GM18502 (cell line): ENCODE measurements around the gene TRAPPC10.

Source experiments
- ATAC-seq: cut with Tn5 transposase; IDR thresholded peaks from one replicate; pipeline ENCODE4 v1.9.1; 2021; ENCODE audit warnings: mild to moderate bottlenecking; ENCODE audit not compliant: unreplicated experiment, poor library complexity

TRAPPC10 gene

GRCh38 chr21:44062380-44062779 is 50.3 kb downstream of the TRAPPC10 start:
- ATAC-seq, result no peak

DNA sequence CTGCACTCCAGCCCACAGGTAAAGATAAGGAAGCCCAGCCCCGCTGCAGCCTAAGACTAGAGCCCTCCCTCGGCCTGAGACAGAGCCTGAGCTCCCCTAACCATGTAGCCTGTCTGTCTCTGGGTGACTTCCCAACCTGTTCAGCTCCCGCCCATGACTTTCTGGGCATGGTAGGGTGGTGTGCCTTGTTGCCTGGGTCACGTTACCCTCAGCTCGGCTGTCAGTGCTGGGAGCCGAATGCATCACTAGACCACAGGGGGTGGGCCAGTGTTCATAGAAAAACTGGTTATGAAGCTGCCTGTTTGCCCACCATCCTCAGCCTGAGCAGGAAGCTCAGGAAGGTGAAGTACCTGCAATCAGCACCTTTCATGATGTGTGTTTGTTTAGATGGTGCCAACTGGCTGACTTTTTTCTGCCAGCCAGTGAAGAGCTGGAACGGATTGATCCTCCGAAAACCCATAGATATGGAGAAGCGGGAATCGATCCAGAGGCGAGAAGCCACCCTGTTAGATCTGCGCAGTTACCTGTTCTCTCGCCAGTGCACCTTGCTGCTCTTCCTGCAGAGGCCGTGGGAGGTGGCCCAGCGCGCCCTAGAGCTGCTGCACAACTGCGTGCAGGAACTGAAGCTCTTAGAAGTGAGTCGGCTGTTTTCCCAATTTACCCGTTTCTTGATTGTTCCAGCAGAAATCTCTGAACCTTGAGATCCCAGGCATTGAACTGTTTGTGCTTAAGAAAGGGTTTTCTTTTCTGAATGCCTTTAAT is 51.2 kb downstream of the TRAPPC10 start:
- ATAC-seq, result no peak

DNA sequence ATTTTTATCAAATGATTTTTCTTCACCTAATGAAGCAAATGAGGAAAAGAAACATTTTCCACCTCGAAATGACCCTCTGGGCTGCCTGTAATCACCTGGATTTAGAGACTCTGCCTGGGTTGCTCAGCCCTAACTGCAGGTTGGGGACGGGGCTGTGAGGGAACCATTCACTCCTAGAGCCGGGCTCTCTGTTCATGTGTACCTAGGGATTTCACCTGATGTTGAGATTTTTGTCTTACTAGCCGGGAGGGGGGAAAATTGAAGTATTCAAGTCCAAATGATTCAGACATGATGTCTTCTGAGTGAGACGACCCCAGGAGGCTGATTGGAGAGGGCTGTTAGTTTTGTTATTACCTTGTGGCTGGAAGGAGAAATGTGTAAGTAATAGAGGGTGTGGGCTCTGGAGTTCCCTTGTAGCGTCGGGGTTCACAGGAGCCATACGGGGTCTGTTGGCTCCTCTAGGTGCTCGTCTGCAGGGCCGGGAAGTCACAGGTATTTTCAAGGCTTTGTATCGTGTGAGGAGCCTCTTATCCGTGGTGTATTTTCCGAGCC is 52.8 kb downstream of the TRAPPC10 start:
- no peak for ATAC-seq

GRCh38 chr21:44065428-44065827 is 53.3 kb downstream of the TRAPPC10 start:
- no peak for ATAC-seq

- no peak for ATAC-seq
These were observed 54.0 kb downstream of the TRAPPC10 start for GRCh38 chr21:44066116-44066515.

GRCh38 chr21:44067011-44067839 is 55.1 kb downstream of the TRAPPC10 start:
- no peak for ATAC-seq

DNA sequence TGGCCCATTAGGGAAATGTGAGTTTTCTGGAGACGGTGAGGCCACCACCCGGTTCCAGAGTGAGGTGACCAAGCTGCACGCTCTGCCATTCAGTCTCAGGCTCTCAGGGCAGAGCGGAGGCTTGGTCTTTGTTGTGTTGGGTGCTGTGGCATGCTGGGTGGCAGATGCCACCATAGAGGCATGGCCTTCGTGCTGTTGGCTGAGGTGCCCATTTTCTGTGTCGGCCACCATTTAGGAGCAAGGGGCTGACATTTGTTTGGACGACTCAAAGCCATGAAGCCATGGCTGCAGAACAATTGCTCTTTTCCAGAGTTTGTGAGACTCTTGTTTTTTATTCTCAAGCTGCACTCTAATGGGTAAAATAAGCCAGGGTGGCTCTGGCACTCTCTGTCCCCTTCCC is 58.3 kb downstream of the TRAPPC10 start:
- no peak for ATAC-seq

- no peak for ATAC-seq
These were observed 59.4 kb downstream of the TRAPPC10 start for GRCh38 chr21:44071359-44072104.

DNA sequence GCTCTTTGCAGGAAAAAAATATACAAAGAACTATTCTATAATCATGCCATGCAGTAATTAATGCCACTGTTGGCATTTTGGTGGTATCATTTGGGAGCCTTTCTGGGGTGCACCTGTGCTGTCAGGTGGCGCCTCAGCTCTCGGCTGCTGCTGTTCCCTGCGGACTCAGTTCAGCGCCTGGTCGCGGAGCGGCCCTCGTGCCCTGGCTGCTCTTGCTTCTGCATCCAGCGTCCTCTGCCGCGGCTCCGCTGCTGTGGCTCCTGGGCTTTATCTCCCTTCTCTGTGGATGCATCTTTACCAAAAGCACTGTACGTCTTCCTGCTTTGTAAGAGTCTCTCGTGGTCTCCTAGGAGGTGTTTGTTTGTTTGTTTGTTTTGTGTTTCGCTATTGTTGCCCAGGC is 60.0 kb downstream of the TRAPPC10 start:
- ATAC-seq, result no peak

GRCh38 chr21:44074315-44074958 is 62.3 kb downstream of the TRAPPC10 start:
- ATAC-seq, result no peak

DNA sequence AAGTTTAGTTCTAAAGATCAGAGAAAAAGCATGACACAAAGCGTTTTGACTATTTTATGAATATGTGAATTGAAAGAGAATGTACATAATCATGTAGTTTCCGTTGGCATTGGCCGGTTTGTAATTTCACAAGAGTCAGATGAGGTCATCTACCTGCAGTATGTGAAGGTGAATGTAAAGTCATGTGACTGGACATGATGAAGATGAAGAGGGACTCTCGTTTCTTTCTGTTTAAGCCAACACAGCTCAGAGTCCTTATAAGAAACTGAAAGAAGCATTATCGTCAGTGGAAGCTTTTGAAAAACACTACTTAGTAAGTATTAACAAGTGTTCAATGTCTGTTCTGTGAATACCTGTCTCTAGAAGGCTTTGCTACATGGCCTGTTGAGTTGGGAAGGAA is 64.2 kb downstream of the TRAPPC10 start:
- ATAC-seq, result no peak

GRCh38 chr21:44078411-44078981 is 66.4 kb downstream of the TRAPPC10 start:
- ATAC-seq, result no peak

GRCh38 chr21:44079446-44079845 is 67.3 kb downstream of the TRAPPC10 start:
- no peak for ATAC-seq

DNA sequence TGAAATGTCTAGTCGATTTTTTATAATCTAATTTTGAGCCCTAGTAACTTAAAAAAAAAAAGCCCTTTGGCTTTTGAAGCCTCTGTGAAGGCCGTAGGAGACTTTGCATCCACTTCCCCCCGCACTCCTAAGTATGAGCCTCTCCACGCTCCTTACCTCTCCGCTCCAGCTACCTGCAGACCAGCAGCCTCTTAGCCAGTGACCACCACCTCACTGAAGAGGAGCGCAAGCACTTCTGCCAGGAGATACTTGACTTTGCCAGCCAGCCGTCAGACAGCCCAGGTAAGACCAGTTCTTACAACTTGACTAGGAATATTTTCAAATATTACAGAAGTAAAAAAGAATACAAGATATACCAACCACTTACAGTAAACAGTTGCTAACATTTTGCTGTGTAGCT is 67.7 kb downstream of the TRAPPC10 start:
- ATAC-seq, result no peak

DNA sequence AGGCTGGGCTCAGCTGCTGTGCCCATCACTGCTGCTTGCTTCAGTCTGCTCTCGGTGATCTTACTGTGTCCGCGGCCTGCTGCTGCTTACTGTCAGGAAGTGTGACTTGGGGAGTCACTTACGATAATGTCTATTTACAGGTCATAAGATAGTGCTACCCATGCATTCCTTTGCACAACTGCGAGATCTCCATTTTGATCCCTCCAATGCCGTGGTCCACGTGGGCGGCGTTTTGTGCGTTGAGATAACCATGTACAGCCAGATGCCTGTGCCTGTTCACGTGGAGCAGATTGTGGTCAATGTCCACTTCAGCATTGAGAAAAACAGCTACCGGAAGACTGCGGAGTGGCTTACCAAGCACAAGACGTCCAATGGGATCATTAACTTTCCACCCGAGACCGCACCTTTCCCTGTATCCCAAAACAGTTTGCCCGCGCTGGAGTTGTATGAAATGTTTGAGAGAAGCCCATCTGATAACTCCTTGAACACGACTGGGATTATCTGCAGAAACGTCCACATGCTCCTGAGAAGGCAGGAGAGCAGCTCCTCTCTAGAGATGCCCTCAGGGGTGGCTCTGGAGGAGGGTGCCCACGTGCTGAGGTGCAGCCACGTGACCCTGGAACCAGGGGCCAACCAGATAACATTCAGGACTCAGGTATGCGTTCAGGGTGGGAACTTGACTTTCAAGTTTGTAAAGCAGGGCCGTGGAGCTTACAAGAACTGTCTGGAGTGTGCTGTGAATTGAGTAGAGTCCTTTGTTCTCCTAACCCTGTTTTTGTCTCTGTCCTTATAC is 70.7 kb downstream of the TRAPPC10 start:
- ATAC-seq, result no peak

DNA sequence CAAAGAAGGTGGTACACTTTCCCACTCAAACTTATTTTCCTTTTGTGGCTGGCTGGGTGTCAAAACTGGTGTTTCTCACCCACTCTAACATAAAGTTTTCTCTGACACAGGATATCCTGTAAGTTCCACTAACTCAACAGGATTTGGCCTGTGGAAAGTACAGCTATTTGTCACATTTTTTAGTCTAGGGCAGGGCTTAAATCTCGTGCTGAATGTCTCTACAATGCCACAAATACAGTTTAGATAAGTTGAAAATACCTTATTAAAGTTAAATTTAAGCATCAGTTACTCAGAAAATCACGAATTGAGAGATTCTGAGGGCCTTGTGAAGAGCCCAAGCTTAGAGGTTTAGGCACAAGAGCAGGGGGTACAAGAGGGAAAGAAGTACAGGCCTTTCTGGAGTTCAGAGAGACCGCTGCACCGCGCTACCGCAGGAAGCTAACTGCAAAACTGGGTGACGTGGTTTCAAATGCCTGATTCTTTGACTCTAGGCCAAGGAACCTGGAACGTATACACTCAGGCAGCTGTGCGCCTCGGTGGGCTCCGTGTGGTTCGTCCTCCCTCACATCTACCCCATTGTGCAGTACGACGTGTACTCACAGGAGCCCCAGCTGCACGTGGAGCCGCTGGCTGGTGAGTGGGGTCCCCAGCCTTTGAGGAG is 71.7 kb downstream of the TRAPPC10 start:
- no peak for ATAC-seq

DNA sequence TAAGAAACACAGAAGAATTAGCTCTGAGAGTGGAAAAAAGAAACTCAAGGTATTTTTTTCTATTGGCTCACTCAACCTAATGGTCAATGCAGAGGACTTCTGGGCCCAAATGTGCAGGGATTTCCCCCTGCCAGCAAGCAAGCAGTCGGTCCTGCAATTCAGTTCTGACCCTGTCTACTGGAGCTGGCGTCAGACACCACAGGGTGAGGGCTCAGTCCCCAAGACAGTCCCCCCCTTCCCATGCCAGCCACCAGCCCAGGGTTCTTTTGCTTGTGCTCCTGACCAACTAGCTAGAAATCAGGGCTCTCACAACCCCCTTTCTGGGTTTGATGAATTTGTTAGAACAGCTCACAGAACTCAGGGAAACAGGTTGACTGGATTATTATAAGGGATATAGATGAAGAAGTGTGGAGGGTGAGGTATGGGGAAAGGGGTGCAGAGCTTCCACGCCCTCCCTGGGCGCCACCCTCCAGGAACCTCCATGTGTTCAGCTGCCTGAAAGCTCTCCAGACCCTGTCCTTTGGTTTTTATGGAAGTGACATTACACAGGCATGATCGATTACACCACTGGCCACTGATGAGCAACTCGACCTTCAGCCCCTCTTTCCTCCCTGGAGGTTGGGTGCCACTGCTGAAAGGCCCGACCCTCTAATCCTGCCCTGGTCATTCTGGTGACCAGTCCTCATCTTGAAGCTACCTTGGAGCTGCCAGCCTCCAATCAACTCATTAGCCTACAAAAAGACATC is 72.6 kb downstream of the TRAPPC10 start:
- no peak for ATAC-seq
